GM23338 (cell line): Measurements from ENCODE around the gene SETD1B. TPM values are rescaled to one million over a fixed set of nuclear protein-coding genes. Genes with fewer than 3 reads are reported as not detected.

Experiments used
- ATAC-seq: fragments of 200-7000 bp; cut with Tn5 transposase; 3 replicates; pipeline ENCODE4 v1.9.1; 2020
- DNase-seq: peaks from one replicate; pipeline ENCODE4 v3.0.0-alpha.2; 2015; ENCODE audit warnings: low spot score
- H2AFZ ChIP-seq: fragments of 200-600 bp; sonication (generic); 2 replicates; pipeline ENCODE4 v1.8.0; 2016; ENCODE audit warnings: antibody characterized with exemption, mild to moderate bottlenecking, moderate library complexity
- H3F3A ChIP-seq: fragments of 200-600 bp; sonication (generic); replicated peaks from 2 replicates; pipeline ENCODE4 v1.8.0; 2017; ENCODE audit warnings: antibody characterized with exemption, mixed run types, low read depth
- H3K27ac ChIP-seq: fragments of 200-600 bp; sonication (generic); 2 replicates; pipeline ENCODE4 v1.6.1; 2016; ENCODE audit warnings: low read depth
- H3K27me3 ChIP-seq: fragments of 200-600 bp; sonication (generic); 2 replicates; pipeline ENCODE4 v1.8.0; 2016; ENCODE audit warnings: mild to moderate bottlenecking, mixed run types, moderate library complexity; ENCODE audit not compliant: insufficient read depth
- H3K36me3 ChIP-seq: fragments of 200-600 bp; sonication (generic); 2 replicates; pipeline ENCODE4 v1.8.0; 2016; ENCODE audit warnings: mild to moderate bottlenecking; ENCODE audit not compliant: insufficient read depth
- H3K4me1 ChIP-seq: fragments of 200-600 bp; sonication (generic); 2 replicates; pipeline ENCODE4 v1.8.0; 2016; ENCODE audit warnings: mild to moderate bottlenecking, moderate library complexity; ENCODE audit not compliant: insufficient read depth
- H3K4me2 ChIP-seq: fragments of 200-600 bp; sonication (generic); 2 replicates; pipeline ENCODE4 v1.7.1; 2017; ENCODE audit warnings: mixed run types
- H3K4me3 ChIP-seq: fragments of 200-600 bp; sonication (generic); 2 replicates; pipeline ENCODE4 v1.6.1; 2016; ENCODE audit warnings: mixed run types
- H3K79me2 ChIP-seq: fragments of 200-600 bp; sonication (generic); replicated peaks from 2 replicates; pipeline ENCODE4 v1.8.0; 2017; ENCODE audit warnings: mild to moderate bottlenecking; ENCODE audit not compliant: insufficient read depth
- H3K9me2 ChIP-seq: fragments of 200-600 bp; sonication (generic); 2 replicates; pipeline ENCODE4 v1.8.0; 2017; ENCODE audit not compliant: insufficient read depth
- H4K20me1 ChIP-seq: fragments of 200-600 bp; sonication (generic); replicated peaks from 2 replicates; pipeline ENCODE4 v1.8.0; 2017; ENCODE audit warnings: mild to moderate bottlenecking; ENCODE audit not compliant: insufficient read depth
- H3K27ac Mint-ChIP-seq: 2 replicates; pipeline ENCODE4 v1.8.0; 2020; ENCODE audit warnings: inconsistent platforms, mild to moderate bottlenecking, moderate library complexity, mixed read lengths
- H3K27me3 Mint-ChIP-seq: 3 replicates; pipeline ENCODE4 v1.8.0; 2022; ENCODE audit warnings: low read depth, mild to moderate bottlenecking, moderate library complexity, mixed read lengths, inconsistent platforms; ENCODE audit not compliant: insufficient read depth, poor library complexity
- H3K36me3 Mint-ChIP-seq: 3 replicates; pipeline ENCODE4 v1.8.0; 2021; ENCODE audit warnings: low read depth, mild to moderate bottlenecking, inconsistent platforms, moderate library complexity, mixed read lengths
- H3K4me1 Mint-ChIP-seq: 3 replicates; pipeline ENCODE4 v1.8.0; 2020; ENCODE audit warnings: mild to moderate bottlenecking, inconsistent platforms, mixed read lengths
- H3K4me3 Mint-ChIP-seq: 3 replicates; pipeline ENCODE4 v1.8.0; 2021; ENCODE audit warnings: moderate library complexity, mild to moderate bottlenecking, inconsistent platforms, mixed read lengths
- H3K9me3 Mint-ChIP-seq: 3 replicates; pipeline ENCODE4 v1.8.0; 2020; ENCODE audit warnings: moderate library complexity, mild to moderate bottlenecking, inconsistent platforms, mixed read lengths
- ETS1 ChIP-seq: IDR thresholded peaks from 2 replicates; pipeline ENCODE4 v1.6.1; 2016; ENCODE audit warnings: antibody characterized with exemption
- ZNF462 ChIP-seq: fragments of 250-450 bp; sonication (Bioruptor Pico); IDR thresholded peaks from 2 replicates; pipeline ENCODE4 v1.5.0; 2020; ENCODE audit warnings: mild to moderate bottlenecking, moderate library complexity
- polyA plus RNA-seq: library from polyadenylated mRNA; unstranded; fragments of >200 nt; fragmentation: Nextera tagmentation; extraction: Ambion mirVana; gene quantifications from 2 replicates; pipeline ENCODE4 v1.2.1, GENCODE V29; 2016
- total RNA-seq: library from RNA; depleted of rRNA; stranded (reverse); fragments of >200 nt; shearing (Covaris generic); gene quantifications from 2 replicates; pipeline ENCODE4 v1.2.3, GENCODE V29; 2014
- TF ChIP-seq, protein P1 (sequence below): IDR thresholded peaks from one replicate; pipeline ENCODE4 v1.6.1; 2018; ENCODE audit warnings: antibody characterized with exemption; ENCODE audit not compliant: unreplicated experiment

The SETD1B gene
- total and polyA plus RNA-seq, 2 experiments from 2014 or later: 3.1 to 8.7 TPM

DNA sequence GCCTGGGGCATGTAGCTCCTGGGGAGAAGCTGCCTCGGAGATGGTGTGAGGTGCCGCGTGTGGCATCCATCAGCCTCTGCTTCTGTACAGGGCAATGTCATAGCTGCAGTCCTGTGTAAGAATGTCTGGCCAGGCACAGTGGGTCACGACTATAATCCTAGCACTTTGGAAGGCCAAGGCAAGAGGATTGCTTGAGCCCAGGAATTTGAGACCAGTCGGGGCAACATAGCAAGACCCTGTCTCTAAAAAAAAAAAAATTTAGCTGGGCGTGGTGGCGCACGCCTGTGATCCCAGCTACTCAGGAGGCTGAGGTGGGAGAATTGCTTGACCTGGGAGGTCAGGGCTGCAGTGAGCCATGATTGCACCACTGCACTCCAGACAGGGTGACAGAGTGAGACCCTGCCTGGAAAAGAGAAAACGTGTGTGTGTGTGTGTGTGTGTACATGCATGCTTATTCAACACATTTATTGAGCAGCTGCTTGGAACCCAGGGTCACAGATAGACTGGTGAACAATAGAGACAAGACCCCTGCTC lies 34.4 kb upstream of the SETD1B start (continued):
- TF ChIP-seq ZNF462 (CRISPR knock-in tag): no peak
- TF ChIP-seq ETS1: no peak

DNA sequence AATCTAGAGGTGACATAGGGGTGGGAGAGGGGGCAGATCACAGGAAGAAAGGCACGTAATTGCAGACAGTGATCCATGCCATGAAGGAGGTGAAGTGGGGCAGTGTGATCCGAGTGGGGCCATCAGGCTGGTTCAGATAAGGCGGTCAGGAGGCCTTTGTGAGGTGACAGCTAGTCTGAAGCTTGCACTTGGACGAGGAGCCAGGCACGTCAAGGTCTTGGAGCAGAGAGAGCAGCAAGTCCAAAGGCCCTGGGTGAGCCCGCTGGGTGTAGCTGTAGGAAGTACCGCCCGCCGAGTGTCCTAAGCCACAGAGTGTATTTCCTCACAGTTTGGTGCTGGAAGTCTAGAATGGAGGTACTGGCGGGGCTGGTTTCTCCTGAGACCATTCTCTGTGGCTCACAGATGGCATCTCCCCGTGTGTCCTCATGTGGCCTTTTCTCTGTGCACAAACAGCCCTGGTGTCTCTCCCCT lies 33.9 kb upstream of the SETD1B start:
- no peak overlapping the region for H3K27ac Mint-ChIP-seq
- TF ChIP-seq, protein P1, sequence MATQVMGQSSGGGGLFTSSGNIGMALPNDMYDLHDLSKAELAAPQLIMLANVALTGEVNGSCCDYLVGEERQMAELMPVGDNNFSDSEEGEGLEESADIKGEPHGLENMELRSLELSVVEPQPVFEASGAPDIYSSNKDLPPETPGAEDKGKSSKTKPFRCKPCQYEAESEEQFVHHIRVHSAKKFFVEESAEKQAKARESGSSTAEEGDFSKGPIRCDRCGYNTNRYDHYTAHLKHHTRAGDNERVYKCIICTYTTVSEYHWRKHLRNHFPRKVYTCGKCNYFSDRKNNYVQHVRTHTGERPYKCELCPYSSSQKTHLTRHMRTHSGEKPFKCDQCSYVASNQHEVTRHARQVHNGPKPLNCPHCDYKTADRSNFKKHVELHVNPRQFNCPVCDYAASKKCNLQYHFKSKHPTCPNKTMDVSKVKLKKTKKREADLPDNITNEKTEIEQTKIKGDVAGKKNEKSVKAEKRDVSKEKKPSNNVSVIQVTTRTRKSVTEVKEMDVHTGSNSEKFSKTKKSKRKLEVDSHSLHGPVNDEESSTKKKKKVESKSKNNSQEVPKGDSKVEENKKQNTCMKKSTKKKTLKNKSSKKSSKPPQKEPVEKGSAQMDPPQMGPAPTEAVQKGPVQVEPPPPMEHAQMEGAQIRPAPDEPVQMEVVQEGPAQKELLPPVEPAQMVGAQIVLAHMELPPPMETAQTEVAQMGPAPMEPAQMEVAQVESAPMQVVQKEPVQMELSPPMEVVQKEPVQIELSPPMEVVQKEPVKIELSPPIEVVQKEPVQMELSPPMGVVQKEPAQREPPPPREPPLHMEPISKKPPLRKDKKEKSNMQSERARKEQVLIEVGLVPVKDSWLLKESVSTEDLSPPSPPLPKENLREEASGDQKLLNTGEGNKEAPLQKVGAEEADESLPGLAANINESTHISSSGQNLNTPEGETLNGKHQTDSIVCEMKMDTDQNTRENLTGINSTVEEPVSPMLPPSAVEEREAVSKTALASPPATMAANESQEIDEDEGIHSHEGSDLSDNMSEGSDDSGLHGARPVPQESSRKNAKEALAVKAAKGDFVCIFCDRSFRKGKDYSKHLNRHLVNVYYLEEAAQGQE: no peak
- no peak for TF ChIP-seq ZNF462 (CRISPR knock-in tag)

More for the DNA sequence above, 33.9 kb upstream of the SETD1B start:
- Histone ChIP-seq H3K27me3 (no peaks in the 10 kb centered on the region), H3K4me3 (no peak overlapping the region), H3K9me2 (no peaks in the 10 kb centered on the region), H3K79me2 (no peaks in the 10 kb centered on the region), H3F3A (no peaks in the 10 kb centered on the region; the same call in 1 of the 2 replicates), H3K27ac (no peak overlapping the region; the same call in 1 of the 2 replicates), H4K20me1 (no peaks in the 10 kb centered on the region), H3K36me3 (no peaks in the 10 kb centered on the region), H3K4me1 (peaks cover 12% of the 10 kb centered on the region), H2AFZ (no peak overlapping the region), H3K4me2 (no peak overlapping the region)
- DNase-seq (no peak), ATAC-seq (no peak)
- no peak overlapping the region for H3K4me3 Mint-ChIP-seq
- H3K4me1 Mint-ChIP-seq: peaks cover 21% of the 10 kb centered on the region
- no peaks in the 10 kb centered on the region for H3K27me3 Mint-ChIP-seq
- H3K36me3 Mint-ChIP-seq: peaks cover 4% of the 10 kb centered on the region; the same call in 2 of the 3 replicates
- H3K9me3 Mint-ChIP-seq: no peaks in the 10 kb centered on the region
